ENCODE data around the gene ARID4B.

DNA sequence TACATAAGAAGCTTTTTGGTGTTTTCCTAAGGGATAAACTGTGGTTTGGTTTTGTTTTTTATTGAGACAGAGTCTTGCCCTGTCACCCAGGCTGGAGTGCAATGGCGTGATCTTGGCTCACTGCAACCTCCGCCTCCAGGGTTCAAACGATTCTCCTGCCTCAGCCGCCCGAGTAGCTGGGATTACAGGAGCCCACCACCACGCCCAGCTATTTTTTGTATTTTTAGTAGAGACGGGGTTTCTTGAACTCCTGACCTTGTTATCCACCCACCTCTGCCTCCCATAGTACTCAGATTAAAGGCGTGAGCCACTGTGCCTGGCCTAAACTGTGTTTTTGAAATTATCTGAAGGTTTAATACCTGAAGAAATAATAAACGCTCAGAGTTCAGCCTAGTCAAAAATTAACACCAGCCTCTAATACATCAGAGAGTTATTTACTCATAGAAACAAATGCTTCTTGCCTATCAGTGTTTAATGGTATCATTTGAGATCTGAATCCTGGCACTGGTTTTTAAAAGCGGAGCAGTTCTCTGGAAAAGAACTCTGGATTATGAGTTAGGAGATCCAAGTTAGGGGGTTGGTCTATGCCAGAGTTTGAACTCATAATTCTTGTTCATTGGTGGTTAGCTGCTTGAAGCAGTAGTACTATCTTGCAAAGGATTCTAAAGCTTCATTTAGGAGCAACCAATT, 28.7 kb downstream of the ARID4B start:
- TF ChIP-seq CTCF (optimal IDR thresholded peaks at IDR 0.05 in 1 of 3, IDR thresholded peaks at IDR 0.05 in 1 of 3, conservative IDR thresholded peaks at IDR 0.05 in 1 of 3; ENCODE audit: extremely low read depth in 1 of 3, insufficient read depth in 2 of 3, low read length in 3 of 3) (no peak), EZH2 (IDR thresholded peaks at IDR 0.05; ENCODE audit: low read length) (no peak)

All from keratinocyte (primary cell).